GM12891 (cell line): ENCODE measurements around the gene DTD1.

Source experiments
- PAX5 ChIP-seq: IDR thresholded peaks from 2 replicates; pipeline ENCODE4 v1.6.1; 2011; ENCODE audit warnings: low read length, moderate library complexity, mild to moderate bottlenecking; ENCODE audit not compliant: insufficient read depth, severe bottlenecking
- POLR2A ChIP-seq: IDR thresholded peaks from 2 replicates; pipeline ENCODE4 v1.6.1; 2011; ENCODE audit warnings: low read depth, low read length, control low read depth

DNA sequence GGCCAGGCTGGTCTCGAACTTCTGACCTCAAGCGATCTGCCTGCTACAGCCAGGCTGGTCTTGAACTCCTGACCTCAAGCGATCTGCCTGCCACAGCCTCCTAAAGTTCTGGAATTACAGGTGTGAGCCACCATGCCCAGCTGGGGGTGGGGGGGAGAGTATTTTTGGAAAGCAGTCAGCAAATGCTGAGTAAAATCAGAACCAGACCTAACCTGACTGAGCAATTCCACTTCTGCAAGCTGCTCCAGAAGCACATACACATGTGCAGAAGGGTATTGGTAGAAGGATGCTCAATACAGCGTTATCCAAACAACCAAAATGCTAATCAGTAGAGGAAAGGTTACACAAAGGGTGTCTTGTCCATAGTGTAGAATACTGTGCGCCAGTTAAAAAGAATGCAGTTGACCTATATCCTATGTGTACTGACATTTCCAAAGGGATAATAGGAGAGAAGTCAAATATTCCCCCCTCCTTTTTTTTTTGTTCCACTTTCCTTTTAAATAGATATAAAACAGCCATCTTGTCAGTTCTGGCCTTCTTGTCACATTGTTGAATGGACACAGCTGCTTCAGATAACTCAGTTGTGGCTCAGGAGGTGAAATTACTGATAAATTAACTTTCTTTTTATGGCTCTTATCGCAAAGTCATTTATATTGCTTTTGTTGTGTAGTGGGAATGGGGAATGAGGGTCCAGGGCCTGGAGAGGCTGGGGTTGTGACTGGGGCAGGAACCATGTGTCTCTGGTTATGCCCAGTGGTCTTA is 74.6 kb downstream of the DTD1 start:
- TF ChIP-seq PAX5 (no peak), POLR2A (no peak)
